ENCODE results near the gene ZNF43. TPM values are rescaled to one million over a fixed set of nuclear protein-coding genes. Genes with fewer than 3 reads are reported as not detected.

ZNF43 gene
- 3.1 and 12.9 TPM in 2 replicates for total RNA-seq

GRCh38 chr19:21835810-21836444 is at the start of gene ZNF43:
ZNF43 (minus strand) TSS chr19:21836182; CDS start chr19:21836038, 144 bp downstream.

DNA sequence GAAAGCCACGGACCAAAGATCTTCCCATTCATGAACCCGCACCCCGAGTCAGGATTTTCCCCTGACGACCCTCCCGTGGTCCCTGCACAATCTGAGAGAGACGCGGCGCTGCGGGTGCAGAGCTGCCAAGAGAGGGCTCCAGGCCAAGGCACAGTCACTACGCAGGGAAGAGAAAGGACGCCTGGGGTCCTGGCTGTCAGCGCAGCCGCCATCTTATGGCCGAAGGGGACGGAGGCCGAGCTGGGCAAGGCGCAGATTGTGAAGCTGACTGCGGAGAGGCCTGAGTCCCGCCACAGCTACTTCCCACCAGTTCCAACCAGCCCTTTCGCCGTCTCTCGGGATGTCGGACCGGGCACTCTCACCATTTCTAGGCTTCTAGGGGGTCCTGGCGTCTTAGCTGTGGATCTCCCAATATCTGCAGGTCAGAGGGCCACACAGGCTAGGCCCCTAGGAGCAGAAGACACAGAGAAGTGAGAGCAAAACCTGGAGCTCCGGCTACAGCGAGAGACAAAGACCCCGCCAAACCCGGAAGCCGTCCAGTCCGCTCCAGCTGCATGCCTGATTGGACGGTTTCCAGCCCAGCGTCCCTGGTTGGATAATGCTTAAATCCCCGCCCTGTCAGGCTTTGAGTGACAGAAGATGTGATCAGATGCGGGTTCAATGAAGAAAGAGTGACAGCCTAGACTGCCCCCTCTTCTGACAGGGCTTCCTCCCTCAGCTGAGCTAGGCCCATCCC is 68.7 kb downstream of the ZNF43 start, which contains the start of gene ZNF100:
TSS of gene ZNF100 (minus strand) at position 515 of the 736 bp plus-strand sequence. CDS start at position 365, 150 bp downstream.

Other genes starting within 250 kb of the ZNF43 start
- gene ZNF100, start 68.6 kb downstream of the ZNF43 start, total RNA-seq: 2.0 and 4.0 TPM in 2 replicates
- gene ZNF208, start 174.8 kb upstream of the ZNF43 start, total RNA-seq: not detected in 2 replicates
- gene ZNF257, start 216.3 kb upstream of the ZNF43 start, total RNA-seq: 0.88 and 3.7 TPM in 2 replicates

Measured in placental pericyte (primary cell).